ENCODE results near the gene SMG9.
"Not testable (repeated sequence)": the region's sequence is repeated elsewhere in the genome, so short reads cannot be mapped to it uniquely, and the experiment has no call there.

Gene SMG9

DNA sequence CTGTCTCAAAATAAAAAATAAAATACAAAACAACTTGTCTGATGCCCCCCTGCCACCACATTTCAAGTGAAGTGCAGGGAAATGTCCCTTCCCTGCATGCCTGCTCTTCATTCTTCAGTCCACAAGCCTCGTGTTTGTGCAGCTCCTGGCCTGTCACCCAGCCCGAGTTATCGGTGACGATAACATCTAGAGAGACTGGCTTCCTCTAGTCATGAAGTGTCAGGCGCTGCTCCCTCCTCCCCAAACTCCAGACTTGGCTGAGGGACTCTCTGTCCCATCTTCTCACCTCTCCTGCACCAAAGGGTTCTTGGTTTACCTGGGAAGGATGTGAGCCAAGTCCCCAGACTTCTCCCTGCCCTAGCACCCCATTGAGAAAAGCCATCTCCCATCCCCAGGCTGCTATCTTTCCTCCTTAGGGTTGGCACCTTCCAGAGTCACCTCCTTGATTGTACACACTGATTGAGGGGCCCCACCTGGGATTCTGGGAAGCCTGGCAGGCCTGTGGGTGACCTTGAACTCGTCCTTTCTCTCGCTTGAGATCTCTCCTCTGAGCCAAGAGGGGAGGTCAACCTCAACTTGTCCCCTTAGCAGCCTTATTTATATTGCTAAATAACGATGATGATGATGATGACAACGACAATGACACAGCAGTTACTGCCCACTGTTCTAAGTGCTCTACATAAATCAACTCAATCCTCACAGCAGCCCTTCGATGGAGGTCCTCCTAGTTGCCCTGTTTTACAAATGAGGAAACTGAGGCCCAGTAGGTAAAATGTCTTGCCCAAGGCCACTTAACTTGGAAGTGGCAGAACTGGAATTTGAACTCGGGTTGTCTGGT is 71.7 kb downstream of the SMG9 start:
- H3K27ac ChIP-seq (ENCODE audit: low read depth, low read length) = no peak overlapping the region
- H3K79me2 ChIP-seq (ENCODE audit: insufficient read depth, low read length) = no peaks in the 10 kb centered on the region
- no peaks in the 10 kb centered on the region for H4K20me1 ChIP-seq (ENCODE audit: low read depth, low read length)
- H3F3A ChIP-seq (ENCODE audit: insufficient read depth) = no peaks in the 10 kb centered on the region
- no peak overlapping the region for H3K9ac ChIP-seq (ENCODE audit: low read length)
- no peaks in the 10 kb centered on the region for H3K36me3 ChIP-seq (ENCODE audit: low read length)
- no peak overlapping the region for H3K4me2 ChIP-seq (ENCODE audit: low read depth, low read length, poor library complexity, severe bottlenecking)
- no peaks in the 10 kb centered on the region for H3K9me2 ChIP-seq (replicated peaks; ENCODE audit: insufficient read depth, low read length)
- no peak overlapping the region for H3K4me3 ChIP-seq (ENCODE audit: insufficient read depth, low read length, poor library complexity, severe bottlenecking)
- no peaks in the 10 kb centered on the region for H3K9me3 ChIP-seq (ENCODE audit: insufficient read depth, low read length)
- no peak for TF ChIP-seq EZH2phosphoT487 (conservative IDR thresholded peaks at IDR 0.05; ENCODE audit: low read length)
- TF ChIP-seq, protein P1, sequence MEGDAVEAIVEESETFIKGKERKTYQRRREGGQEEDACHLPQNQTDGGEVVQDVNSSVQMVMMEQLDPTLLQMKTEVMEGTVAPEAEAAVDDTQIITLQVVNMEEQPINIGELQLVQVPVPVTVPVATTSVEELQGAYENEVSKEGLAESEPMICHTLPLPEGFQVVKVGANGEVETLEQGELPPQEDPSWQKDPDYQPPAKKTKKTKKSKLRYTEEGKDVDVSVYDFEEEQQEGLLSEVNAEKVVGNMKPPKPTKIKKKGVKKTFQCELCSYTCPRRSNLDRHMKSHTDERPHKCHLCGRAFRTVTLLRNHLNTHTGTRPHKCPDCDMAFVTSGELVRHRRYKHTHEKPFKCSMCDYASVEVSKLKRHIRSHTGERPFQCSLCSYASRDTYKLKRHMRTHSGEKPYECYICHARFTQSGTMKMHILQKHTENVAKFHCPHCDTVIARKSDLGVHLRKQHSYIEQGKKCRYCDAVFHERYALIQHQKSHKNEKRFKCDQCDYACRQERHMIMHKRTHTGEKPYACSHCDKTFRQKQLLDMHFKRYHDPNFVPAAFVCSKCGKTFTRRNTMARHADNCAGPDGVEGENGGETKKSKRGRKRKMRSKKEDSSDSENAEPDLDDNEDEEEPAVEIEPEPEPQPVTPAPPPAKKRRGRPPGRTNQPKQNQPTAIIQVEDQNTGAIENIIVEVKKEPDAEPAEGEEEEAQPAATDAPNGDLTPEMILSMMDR (IDR thresholded peaks at IDR 0.05; ENCODE audit: insufficient read depth, low read length, poor library complexity, severe bottlenecking) = no peak
- no peak overlapping the region for H2AFZ ChIP-seq (ENCODE audit: low read depth, low read length, severe bottlenecking)
- no peaks in the 10 kb centered on the region for H3K27me3 ChIP-seq (ENCODE audit: low read length)

DNA sequence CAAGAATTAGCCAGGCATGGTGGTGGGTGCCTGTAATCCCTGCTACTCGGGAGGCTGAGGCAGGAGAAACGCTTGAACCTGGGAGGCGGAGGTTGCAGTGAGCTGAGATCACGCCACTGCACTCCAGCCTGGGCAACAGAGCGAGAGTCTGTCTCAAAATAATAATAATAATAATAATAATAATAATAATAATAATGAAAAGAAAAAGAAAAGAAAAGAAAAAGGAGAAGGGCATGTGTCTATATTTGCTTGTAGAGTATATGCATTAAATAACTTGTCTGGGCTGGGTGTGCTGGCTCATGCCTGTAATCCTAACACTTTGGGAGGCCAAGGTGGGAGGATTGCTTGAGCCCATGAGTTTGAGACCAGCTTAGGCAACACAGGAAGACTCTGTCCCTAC is 72.5 kb downstream of the SMG9 start:
- H3K27me3 ChIP-seq (ENCODE audit: low read length); H3K36me3 ChIP-seq (ENCODE audit: low read length): not testable (repeated sequence)

DNA sequence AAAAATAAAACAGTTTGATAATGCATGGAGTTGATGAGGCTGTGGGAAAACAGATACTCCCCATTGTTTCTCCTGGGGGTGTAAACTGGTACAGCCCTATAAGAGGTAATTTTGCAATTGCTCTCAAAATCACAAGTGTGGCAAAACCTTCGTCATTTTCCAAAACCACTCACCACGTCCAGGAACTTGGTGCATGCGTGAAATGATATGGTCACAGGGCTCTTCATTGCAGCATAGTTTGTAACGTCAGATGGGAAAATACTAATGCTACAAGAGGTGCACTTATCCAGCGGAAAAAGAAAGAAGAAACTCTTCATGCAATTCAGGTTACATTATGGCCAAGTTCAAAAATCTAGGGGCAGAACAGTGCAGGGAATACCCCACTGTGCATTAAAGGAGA is 72.9 kb downstream of the SMG9 start:
- H3K4me3 ChIP-seq (ENCODE audit: insufficient read depth, low read length, poor library complexity, severe bottlenecking) = no peak overlapping the region
- H3K9me2 ChIP-seq (replicated peaks; ENCODE audit: insufficient read depth, low read length) = no peaks in the 10 kb centered on the region
- H2AFZ ChIP-seq (ENCODE audit: low read depth, low read length, severe bottlenecking) = no peak overlapping the region
- no peaks in the 10 kb centered on the region for H3K79me2 ChIP-seq (ENCODE audit: insufficient read depth, low read length)
- H3K9me3 ChIP-seq (ENCODE audit: insufficient read depth, low read length) = no peaks in the 10 kb centered on the region
- H3K27ac ChIP-seq (ENCODE audit: low read depth, low read length) = no peak overlapping the region
- H3K36me3 ChIP-seq (ENCODE audit: low read length) = no peaks in the 10 kb centered on the region
- H3K9ac ChIP-seq (ENCODE audit: low read length) = no peak overlapping the region
- TF ChIP-seq, protein P1 (IDR thresholded peaks at IDR 0.05; ENCODE audit: insufficient read depth, low read length, poor library complexity, severe bottlenecking) = no peak
- TF ChIP-seq EZH2phosphoT487 (conservative IDR thresholded peaks at IDR 0.05; ENCODE audit: low read length) = no peak
- no peaks in the 10 kb centered on the region for H3K27me3 ChIP-seq (ENCODE audit: low read length)
- no peak overlapping the region for H3K4me2 ChIP-seq (ENCODE audit: low read depth, low read length, poor library complexity, severe bottlenecking)
- H4K20me1 ChIP-seq (ENCODE audit: low read depth, low read length) = no peaks in the 10 kb centered on the region
- no peaks in the 10 kb centered on the region for H3F3A ChIP-seq (ENCODE audit: insufficient read depth)

More for the DNA sequence above, 72.5 kb downstream of the SMG9 start:
- H3K4me3 ChIP-seq (ENCODE audit: insufficient read depth, low read length, poor library complexity, severe bottlenecking); H3K9ac ChIP-seq (ENCODE audit: low read length); H3K9me3 ChIP-seq (ENCODE audit: insufficient read depth, low read length); H3K79me2 ChIP-seq (ENCODE audit: insufficient read depth, low read length); H3F3A ChIP-seq (ENCODE audit: insufficient read depth); H4K20me1 ChIP-seq (ENCODE audit: low read depth, low read length); H3K4me2 ChIP-seq (ENCODE audit: low read depth, low read length, poor library complexity, severe bottlenecking); H3K9me2 ChIP-seq (replicated peaks; ENCODE audit: insufficient read depth, low read length); H2AFZ ChIP-seq (ENCODE audit: low read depth, low read length, severe bottlenecking); H3K27ac ChIP-seq (ENCODE audit: low read depth, low read length): not testable (repeated sequence)

DNA sequence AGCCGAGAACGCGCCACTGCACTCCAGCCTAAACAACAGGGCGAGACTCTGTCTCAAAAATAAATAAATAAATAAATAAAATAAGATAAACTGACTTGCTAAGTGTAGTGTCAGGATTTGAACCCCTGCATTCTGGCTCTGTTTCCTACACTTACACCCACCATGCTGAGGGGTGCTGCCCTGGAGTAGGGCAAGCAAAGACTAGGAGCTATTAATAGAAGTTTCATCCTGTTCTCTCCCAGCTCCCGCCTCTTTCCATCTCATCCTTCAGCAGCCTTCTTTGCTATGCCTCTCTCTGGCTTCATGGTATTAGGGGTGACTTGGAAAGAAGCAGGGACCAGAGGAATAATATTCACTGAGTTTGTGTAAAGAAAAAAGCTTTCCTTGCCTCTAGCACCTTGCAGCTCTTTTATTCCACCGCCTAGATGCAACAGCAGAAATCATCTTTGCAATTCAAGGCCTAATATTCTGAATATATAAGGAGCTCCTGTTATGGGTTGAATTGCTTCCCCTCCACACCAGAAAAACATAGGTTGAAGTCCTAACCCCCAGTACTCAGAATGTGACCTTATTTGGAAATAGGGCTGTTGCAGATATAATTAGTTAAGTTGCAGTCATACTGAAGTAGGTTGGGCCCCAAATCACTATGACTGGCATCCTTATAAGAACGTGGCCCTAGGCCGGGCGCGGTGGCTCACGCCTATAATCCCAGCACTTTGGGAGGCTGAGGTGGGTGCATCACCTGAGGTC is 76.1 kb downstream of the SMG9 start:
- H3K27me3 ChIP-seq (ENCODE audit: low read length) = no peaks in the 10 kb centered on the region
- H3K4me3 ChIP-seq (ENCODE audit: insufficient read depth, low read length, poor library complexity, severe bottlenecking) = no peak overlapping the region
- no peak overlapping the region for H3K9ac ChIP-seq (ENCODE audit: low read length)
- no peaks in the 10 kb centered on the region for H3F3A ChIP-seq (ENCODE audit: insufficient read depth)
- no peak overlapping the region for H3K27ac ChIP-seq (ENCODE audit: low read depth, low read length)
- no peak overlapping the region for H3K4me2 ChIP-seq (ENCODE audit: low read depth, low read length, poor library complexity, severe bottlenecking)
- H3K9me3 ChIP-seq (ENCODE audit: insufficient read depth, low read length) = no peaks in the 10 kb centered on the region
- TF ChIP-seq, protein P1 (IDR thresholded peaks at IDR 0.05; ENCODE audit: insufficient read depth, low read length, poor library complexity, severe bottlenecking) = no peak
- H3K36me3 ChIP-seq (ENCODE audit: low read length) = no peaks in the 10 kb centered on the region
- no peaks in the 10 kb centered on the region for H4K20me1 ChIP-seq (ENCODE audit: low read depth, low read length)
- H3K79me2 ChIP-seq (ENCODE audit: insufficient read depth, low read length) = no peaks in the 10 kb centered on the region
- no peak overlapping the region for H2AFZ ChIP-seq (ENCODE audit: low read depth, low read length, severe bottlenecking)
- no peaks in the 10 kb centered on the region for H3K9me2 ChIP-seq (replicated peaks; ENCODE audit: insufficient read depth, low read length)
